Endothelial cell (in vitro differentiated cells): ENCODE results near the gene OR8B8. TPM values are rescaled to one million over a fixed set of nuclear protein-coding genes. Genes with fewer than 3 reads are reported as not detected.

Experiments used
- DNase-seq: peaks from one replicate; pipeline ENCODE4 v3.0.0; 2021; ENCODE audit warnings: low spot score
- H3K27ac Mint-ChIP-seq: one replicate; pipeline ENCODE4 v1.8.0; 2021; ENCODE audit warnings: mixed read lengths, inconsistent platforms; ENCODE audit not compliant: unreplicated experiment
- H3K27me3 Mint-ChIP-seq: one replicate; pipeline ENCODE4 v1.8.0; 2021; ENCODE audit warnings: mild to moderate bottlenecking, moderate library complexity, mixed read lengths, inconsistent platforms; ENCODE audit not compliant: unreplicated experiment
- H3K36me3 Mint-ChIP-seq: one replicate; pipeline ENCODE4 v1.8.0; 2021; ENCODE audit warnings: mild to moderate bottlenecking, low read depth, mixed read lengths, inconsistent platforms; ENCODE audit not compliant: unreplicated experiment
- H3K4me1 Mint-ChIP-seq: one replicate; pipeline ENCODE4 v1.8.0; 2021; ENCODE audit warnings: mild to moderate bottlenecking, mixed read lengths, inconsistent platforms; ENCODE audit not compliant: unreplicated experiment
- H3K4me3 Mint-ChIP-seq: one replicate; pipeline ENCODE4 v1.8.0; 2021; ENCODE audit warnings: mild to moderate bottlenecking, mixed read lengths, inconsistent platforms; ENCODE audit not compliant: unreplicated experiment
- H3K9me3 Mint-ChIP-seq: one replicate; pipeline ENCODE4 v1.8.0; 2021; ENCODE audit warnings: mixed read lengths, inconsistent platforms; ENCODE audit not compliant: unreplicated experiment
- total RNA-seq: library from RNA; stranded (reverse); fragmentation: NEBNext Ultra II Directional; extraction: Animal tissue kit (Norgen Biotek cat#: 25700); gene quantifications from one replicate; pipeline ENCODE4 v1.2.1, GENCODE V29; 2021; ENCODE audit not compliant: unreplicated experiment
- TF ChIP-seq, protein P1 (sequence below): fragments of 200-600 bp; sonication (generic); IDR thresholded peaks from one replicate; pipeline ENCODE4 v1.5.0; 2021; ENCODE audit warnings: antibody characterized with exemption; ENCODE audit not compliant: unreplicated experiment

The OR8B8 gene
- total RNA-seq, 1 donor from 2014 or later: 0.28 TPM

DNA sequence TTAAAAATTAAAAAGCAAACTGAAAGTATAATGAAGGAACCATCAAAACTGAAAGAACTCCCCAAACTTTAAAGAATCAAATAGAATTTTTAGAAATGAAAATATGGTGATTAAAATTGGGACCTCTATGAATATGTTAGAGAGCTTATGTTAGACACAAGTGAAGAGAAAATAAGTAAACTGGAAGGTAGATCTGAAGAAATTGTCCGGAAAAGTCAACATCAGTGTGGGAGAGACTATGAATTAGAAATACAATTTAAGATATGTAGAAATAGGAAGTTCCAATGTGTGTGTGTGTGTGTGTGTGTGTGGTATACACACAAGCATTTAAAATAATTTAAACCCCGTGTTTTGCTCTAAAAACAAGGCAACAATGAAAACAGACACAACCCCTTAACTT, 15.9 kb downstream of the OR8B8 start:
- no peak for DNase-seq
- H3K36me3 Mint-ChIP-seq: peaks cover 5% of the 10 kb centered on the region
- H3K9me3 Mint-ChIP-seq: peaks cover 5% of the 10 kb centered on the region
- peaks cover 9% of the 10 kb centered on the region for H3K4me1 Mint-ChIP-seq
- no peak overlapping the region for H3K4me3 Mint-ChIP-seq
- H3K27ac Mint-ChIP-seq: no peak overlapping the region
- no peaks in the 10 kb centered on the region for H3K27me3 Mint-ChIP-seq
- TF ChIP-seq, protein P1, sequence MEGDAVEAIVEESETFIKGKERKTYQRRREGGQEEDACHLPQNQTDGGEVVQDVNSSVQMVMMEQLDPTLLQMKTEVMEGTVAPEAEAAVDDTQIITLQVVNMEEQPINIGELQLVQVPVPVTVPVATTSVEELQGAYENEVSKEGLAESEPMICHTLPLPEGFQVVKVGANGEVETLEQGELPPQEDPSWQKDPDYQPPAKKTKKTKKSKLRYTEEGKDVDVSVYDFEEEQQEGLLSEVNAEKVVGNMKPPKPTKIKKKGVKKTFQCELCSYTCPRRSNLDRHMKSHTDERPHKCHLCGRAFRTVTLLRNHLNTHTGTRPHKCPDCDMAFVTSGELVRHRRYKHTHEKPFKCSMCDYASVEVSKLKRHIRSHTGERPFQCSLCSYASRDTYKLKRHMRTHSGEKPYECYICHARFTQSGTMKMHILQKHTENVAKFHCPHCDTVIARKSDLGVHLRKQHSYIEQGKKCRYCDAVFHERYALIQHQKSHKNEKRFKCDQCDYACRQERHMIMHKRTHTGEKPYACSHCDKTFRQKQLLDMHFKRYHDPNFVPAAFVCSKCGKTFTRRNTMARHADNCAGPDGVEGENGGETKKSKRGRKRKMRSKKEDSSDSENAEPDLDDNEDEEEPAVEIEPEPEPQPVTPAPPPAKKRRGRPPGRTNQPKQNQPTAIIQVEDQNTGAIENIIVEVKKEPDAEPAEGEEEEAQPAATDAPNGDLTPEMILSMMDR: no peak

DNA sequence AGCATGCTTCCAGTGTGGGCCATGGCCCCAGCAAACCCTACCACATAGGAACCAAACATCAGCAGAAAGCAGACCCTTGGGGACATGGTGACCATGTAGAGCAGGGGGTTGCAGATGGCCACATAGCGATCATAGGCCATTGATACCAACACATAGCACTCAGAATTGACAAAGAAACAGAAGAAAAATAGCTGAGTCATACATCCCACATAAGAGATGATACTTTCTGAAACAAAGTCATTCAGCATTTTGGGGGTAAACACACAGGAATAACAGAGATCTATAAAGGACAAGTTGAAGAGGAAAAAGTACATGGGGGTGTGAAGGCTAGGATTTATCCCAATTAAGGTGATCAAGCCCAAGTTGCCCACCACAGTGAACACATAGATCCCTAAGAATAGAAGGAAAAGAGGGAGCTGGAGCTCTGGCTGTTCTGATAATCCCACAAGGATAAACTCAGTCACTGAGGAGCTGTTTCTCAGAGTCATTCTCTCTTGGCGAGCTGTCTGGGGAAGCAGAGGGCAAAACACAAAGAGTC, 21.0 kb downstream of the OR8B8 start, which contains the start of gene OR8B4:
TSS of gene OR8B4 (minus strand) at position 488 of the 538 bp plus-strand sequence. CDS start at position 488, 0 bp downstream.
- DNase-seq: no peak
- Mint-ChIP-seq H3K36me3 (peaks cover 7% of the 10 kb centered on the region), H3K27me3 (no peaks in the 10 kb centered on the region), H3K9me3 (peaks cover 1% of the 10 kb centered on the region), H3K27ac (no peak within 1 kb of the TSS), H3K4me1 (peaks cover 4% of the 10 kb centered on the region), H3K4me3 (no peak within 1 kb of the TSS)
- TF ChIP-seq, protein P1: no peak

DNA sequence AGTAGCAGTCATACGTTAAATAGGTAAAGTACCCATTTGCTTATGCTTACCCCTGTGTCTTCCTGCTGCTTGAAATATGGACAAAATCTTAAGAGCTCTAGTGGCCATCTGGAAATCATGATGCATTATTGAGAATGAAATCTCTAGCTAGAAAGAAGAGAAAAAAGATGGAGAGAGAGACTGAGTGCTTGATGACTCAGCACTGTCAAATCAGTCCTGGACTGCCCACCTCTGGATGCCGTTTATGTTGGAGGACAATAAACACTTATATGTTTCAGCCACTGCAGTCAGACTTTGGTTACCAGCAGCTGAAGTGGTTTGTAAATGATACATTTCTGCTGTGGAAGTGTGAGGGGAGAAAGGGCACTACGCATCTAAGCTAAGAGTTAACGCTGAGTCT, 24.5 kb downstream of the OR8B8 start:
- H3K9me3 Mint-ChIP-seq: no peaks in the 10 kb centered on the region
- no peak for DNase-seq
- peaks cover 11% of the 10 kb centered on the region for H3K4me1 Mint-ChIP-seq
- no peaks in the 10 kb centered on the region for H3K27me3 Mint-ChIP-seq
- TF ChIP-seq, protein P1: no peak
- no peak overlapping the region for H3K27ac Mint-ChIP-seq
- no peak overlapping the region for H3K4me3 Mint-ChIP-seq
- H3K36me3 Mint-ChIP-seq: peaks cover 6% of the 10 kb centered on the region

DNA sequence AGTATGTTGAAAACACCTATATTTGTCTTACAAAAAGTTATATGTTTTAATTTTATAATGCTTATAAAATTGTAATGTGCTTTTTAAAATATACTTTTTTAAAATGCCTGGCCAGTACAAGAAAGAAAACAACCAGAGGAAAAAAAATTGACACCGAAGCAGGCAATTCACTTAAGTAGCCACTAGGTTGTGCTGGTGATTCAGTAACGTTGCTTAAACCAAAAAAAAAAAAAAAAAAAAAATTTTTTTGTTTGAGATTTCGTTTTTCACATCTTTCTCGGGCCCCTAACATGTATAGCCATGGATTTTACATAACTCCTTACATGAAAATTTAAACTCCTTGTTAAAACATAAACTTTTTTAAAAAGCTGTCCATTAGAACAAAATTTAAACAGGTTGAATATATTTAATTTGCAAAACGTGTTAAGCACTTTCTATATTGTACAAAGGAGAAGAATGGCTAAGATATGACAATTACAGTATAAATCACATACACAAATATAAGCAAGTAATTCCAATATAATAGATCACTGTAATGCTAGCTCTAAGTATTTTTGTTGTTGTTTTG, 30.1 kb downstream of the OR8B8 start:
- no peak overlapping the region for H3K4me3 Mint-ChIP-seq
- H3K4me1 Mint-ChIP-seq: peaks cover 24% of the 10 kb centered on the region

DNA sequence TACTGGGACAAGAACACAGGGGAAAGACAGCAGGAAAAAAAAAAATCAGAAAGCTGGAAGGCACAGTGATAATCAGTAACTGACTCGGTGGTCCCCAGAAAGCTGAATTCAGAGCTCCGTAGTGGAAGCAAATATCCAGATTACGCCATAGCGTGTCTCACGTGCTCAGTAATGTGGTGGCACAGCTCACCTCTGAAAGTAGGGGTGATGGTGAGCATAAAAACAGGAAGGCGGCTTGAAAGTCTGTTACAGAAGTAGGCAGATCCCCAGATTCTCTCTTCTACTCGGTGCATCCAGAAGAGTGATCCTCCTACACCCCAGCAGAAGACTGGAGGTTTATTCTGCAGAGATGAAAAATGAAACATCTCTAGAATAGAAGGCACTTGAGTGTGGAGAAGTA, 35.6 kb downstream of the OR8B8 start:
- H3K27me3 Mint-ChIP-seq: no peaks in the 10 kb centered on the region
- H3K36me3 Mint-ChIP-seq: peaks cover under 1% of the 10 kb centered on the region
- no peak for DNase-seq
- H3K4me3 Mint-ChIP-seq: no peak overlapping the region
- no peak overlapping the region for H3K27ac Mint-ChIP-seq
- H3K9me3 Mint-ChIP-seq: no peaks in the 10 kb centered on the region
- TF ChIP-seq, protein P1: no peak
- H3K4me1 Mint-ChIP-seq: peaks cover 9% of the 10 kb centered on the region

More for the DNA sequence above, 30.1 kb downstream of the OR8B8 start:
- TF ChIP-seq, protein P1: peak; percentile 78
- Mint-ChIP-seq H3K27ac (no peak overlapping the region), H3K27me3 (no peaks in the 10 kb centered on the region), H3K9me3 (no peaks in the 10 kb centered on the region), H3K36me3 (no peaks in the 10 kb centered on the region)
- DNase-seq: no peak
